K562 (cell line): ENCODE measurements around the gene LHPP. TPM values are rescaled to one million over a fixed set of nuclear protein-coding genes. Genes with fewer than 3 reads are reported as not detected.

Experiments used
- CHCHD3 ChIP-seq: fragments of 250-450 bp; sonication (Bioruptor Pico); IDR thresholded peaks from 2 replicates; pipeline ENCODE4 v2.1.2; 2022; ENCODE audit warnings: mild to moderate bottlenecking
- CHD2 ChIP-seq: IDR thresholded peaks from 2 replicates; pipeline ENCODE4 v1.6.1; 2011; ENCODE audit warnings: low read depth, low read length
- NCOR1 ChIP-seq: fragments of 450-650 bp; IDR thresholded peaks from 2 replicates; pipeline ENCODE4 v1.6.1; 2016; ENCODE audit warnings: mild to moderate bottlenecking, moderate library complexity
- POLR2AphosphoS2 ChIP-seq: IDR thresholded peaks from 2 replicates; pipeline ENCODE4 v1.6.1; 2012; ENCODE audit warnings: low read length, improper control_type of control experiment
- SNIP1 ChIP-seq: fragments of 450-650 bp; IDR thresholded peaks from 2 replicates; pipeline ENCODE4 v1.7.1; 2017; ENCODE audit warnings: low read depth, mild to moderate bottlenecking
- SOX6 ChIP-seq: fragments of 450-650 bp; IDR thresholded peaks from 2 replicates; pipeline ENCODE4 v1.6.1; 2014; ENCODE audit warnings: mild to moderate bottlenecking
- TRIM28 ChIP-seq: fragments of 450-650 bp; IDR thresholded peaks from 2 replicates; pipeline ENCODE4 v1.6.1; 2017
- ZNF212 ChIP-seq: fragments of 450-650 bp; formaldehyde crosslinking; IDR thresholded peaks from 2 replicates; pipeline ENCODE4 v1.4.0; 2020; ENCODE audit warnings: mild to moderate bottlenecking
- ZNF324 ChIP-seq: fragments of 250-450 bp; sonication (Bioruptor Pico); IDR thresholded peaks from 2 replicates; pipeline ENCODE4 v1.4.0; 2020; ENCODE audit warnings: mild to moderate bottlenecking
- polyA plus RNA-seq, 8 experiments: library from polyadenylated mRNA; depleted of rRNA in 4 of 8; stranded (reverse) in 5 of 8; unstranded in 3 of 8; fragments of >200 nt; fragmentation: Nextera tagmentation in 2 of 8; fragmentation: Illumina TruSeq in 1 of 8; extraction: Ambion mirVana in 2 of 8; extraction: Trizol in 1 of 8; gene quantifications; 2 replicates each; pipeline versions ENCODE4 v1.2.1 to v1.2.3, GENCODE V29; 2011 to 2014; ENCODE audit warnings: inconsistent platforms in 1 of 8, missing spikeins in 1 of 8
- total RNA-seq, 7 experiments: library from RNA; depleted of rRNA in 6 of 7; stranded (reverse); fragments of >200 nt in 6 of 7; fragmentation: Illumina TruSeq in 2 of 7; extraction: Trizol in 2 of 7; gene quantifications; 2 replicates each; pipeline versions ENCODE4 v1.2.1 to v1.2.3, GENCODE V29; 2011 to 2021; ENCODE audit warnings: low replicate concordance in 1 of 7
- TF ChIP-seq, protein P1 (sequence below): fragments of 200-600 bp; sonication (generic); IDR thresholded peaks from one replicate; pipeline ENCODE4 v1.6.1; 2012; ENCODE audit warnings: mild to moderate bottlenecking, low read depth, low read length, inconsistent platforms
- TF ChIP-seq, protein P2 (sequence below): fragments of 450-650 bp; conservative IDR thresholded peaks from 2 replicates; pipeline ENCODE4 v1.6.1; 2016; ENCODE audit warnings: missing genetic modification characterization, low read depth, mild to moderate bottlenecking, control low read depth, missing compliant biosample characterization
- TF ChIP-seq, protein P3 (sequence below), 2 experiments: fragments of 150-350 bp in 1 of 2; IDR thresholded peaks; 2 replicates each; pipeline ENCODE4 v1.6.1; 2012 to 2016; ENCODE audit warnings: low read depth in 2 of 2, low read length in 2 of 2, mild to moderate bottlenecking in 1 of 2, moderate library complexity in 1 of 2

The LHPP gene
- total and polyA plus RNA-seq, 9 of the 15 experiments (the other 6 are each of a cell fraction or from before 2014, with no cell fraction given): 0.34 to 7.4 (median 3.0) TPM

DNA sequence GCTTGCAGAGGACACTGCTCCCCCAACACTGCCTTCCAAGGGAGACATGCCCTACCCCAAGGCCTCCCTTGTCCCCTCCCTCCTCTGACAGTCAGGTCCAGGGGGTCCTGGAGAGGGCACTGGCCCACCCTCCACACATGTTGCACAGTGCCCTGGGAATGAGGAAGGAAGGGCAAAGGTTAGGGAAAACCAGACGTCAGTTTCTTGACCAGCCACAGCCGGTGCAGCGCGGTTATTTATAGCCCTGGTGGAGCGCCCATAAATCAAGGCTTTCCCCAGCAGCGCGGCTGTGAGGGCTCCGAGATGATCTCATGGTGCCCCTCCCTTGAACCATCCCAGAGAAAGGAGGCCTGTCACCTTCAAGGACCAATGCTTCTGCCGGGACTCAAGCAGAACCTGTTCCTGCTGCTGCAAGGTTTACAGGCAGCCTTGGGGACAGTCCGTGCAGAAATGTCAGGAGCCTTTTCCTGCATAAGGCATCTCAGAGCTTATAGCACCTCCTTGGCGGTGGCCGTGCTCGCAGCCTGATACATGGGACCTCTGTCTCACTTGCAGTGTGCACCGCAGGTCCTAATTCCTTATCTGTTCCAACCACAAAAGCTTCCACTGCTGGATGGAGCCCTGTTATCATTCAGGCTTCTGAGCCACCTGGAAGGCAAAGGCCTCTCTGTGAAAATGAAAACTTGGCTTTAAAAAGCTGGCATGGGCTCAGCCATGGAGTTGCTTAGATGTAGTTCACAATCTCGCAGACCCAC lies 127.3 kb downstream of the LHPP start (continued):
- TF ChIP-seq, protein P1, sequence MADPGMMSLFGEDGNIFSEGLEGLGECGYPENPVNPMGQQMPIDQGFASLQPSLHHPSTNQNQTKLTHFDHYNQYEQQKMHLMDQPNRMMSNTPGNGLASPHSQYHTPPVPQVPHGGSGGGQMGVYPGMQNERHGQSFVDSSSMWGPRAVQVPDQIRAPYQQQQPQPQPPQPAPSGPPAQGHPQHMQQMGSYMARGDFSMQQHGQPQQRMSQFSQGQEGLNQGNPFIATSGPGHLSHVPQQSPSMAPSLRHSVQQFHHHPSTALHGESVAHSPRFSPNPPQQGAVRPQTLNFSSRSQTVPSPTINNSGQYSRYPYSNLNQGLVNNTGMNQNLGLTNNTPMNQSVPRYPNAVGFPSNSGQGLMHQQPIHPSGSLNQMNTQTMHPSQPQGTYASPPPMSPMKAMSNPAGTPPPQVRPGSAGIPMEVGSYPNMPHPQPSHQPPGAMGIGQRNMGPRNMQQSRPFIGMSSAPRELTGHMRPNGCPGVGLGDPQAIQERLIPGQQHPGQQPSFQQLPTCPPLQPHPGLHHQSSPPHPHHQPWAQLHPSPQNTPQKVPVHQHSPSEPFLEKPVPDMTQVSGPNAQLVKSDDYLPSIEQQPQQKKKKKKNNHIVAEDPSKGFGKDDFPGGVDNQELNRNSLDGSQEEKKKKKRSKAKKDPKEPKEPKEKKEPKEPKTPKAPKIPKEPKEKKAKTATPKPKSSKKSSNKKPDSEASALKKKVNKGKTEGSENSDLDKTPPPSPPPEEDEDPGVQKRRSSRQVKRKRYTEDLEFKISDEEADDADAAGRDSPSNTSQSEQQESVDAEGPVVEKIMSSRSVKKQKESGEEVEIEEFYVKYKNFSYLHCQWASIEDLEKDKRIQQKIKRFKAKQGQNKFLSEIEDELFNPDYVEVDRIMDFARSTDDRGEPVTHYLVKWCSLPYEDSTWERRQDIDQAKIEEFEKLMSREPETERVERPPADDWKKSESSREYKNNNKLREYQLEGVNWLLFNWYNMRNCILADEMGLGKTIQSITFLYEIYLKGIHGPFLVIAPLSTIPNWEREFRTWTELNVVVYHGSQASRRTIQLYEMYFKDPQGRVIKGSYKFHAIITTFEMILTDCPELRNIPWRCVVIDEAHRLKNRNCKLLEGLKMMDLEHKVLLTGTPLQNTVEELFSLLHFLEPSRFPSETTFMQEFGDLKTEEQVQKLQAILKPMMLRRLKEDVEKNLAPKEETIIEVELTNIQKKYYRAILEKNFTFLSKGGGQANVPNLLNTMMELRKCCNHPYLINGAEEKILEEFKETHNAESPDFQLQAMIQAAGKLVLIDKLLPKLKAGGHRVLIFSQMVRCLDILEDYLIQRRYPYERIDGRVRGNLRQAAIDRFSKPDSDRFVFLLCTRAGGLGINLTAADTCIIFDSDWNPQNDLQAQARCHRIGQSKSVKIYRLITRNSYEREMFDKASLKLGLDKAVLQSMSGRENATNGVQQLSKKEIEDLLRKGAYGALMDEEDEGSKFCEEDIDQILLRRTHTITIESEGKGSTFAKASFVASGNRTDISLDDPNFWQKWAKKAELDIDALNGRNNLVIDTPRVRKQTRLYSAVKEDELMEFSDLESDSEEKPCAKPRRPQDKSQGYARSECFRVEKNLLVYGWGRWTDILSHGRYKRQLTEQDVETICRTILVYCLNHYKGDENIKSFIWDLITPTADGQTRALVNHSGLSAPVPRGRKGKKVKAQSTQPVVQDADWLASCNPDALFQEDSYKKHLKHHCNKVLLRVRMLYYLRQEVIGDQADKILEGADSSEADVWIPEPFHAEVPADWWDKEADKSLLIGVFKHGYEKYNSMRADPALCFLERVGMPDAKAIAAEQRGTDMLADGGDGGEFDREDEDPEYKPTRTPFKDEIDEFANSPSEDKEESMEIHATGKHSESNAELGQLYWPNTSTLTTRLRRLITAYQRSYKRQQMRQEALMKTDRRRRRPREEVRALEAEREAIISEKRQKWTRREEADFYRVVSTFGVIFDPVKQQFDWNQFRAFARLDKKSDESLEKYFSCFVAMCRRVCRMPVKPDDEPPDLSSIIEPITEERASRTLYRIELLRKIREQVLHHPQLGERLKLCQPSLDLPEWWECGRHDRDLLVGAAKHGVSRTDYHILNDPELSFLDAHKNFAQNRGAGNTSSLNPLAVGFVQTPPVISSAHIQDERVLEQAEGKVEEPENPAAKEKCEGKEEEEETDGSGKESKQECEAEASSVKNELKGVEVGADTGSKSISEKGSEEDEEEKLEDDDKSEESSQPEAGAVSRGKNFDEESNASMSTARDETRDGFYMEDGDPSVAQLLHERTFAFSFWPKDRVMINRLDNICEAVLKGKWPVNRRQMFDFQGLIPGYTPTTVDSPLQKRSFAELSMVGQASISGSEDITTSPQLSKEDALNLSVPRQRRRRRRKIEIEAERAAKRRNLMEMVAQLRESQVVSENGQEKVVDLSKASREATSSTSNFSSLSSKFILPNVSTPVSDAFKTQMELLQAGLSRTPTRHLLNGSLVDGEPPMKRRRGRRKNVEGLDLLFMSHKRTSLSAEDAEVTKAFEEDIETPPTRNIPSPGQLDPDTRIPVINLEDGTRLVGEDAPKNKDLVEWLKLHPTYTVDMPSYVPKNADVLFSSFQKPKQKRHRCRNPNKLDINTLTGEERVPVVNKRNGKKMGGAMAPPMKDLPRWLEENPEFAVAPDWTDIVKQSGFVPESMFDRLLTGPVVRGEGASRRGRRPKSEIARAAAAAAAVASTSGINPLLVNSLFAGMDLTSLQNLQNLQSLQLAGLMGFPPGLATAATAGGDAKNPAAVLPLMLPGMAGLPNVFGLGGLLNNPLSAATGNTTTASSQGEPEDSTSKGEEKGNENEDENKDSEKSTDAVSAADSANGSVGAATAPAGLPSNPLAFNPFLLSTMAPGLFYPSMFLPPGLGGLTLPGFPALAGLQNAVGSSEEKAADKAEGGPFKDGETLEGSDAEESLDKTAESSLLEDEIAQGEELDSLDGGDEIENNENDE: no peak
- TF ChIP-seq ZNF212 (CRISPR knock-in tag) (no peak), CHCHD3 (CRISPR knock-in tag) (no peak), SOX6 (peak; percentile 78), TRIM28 (no peak), CHD2 (no peak), POLR2AphosphoS2 (no peak), NCOR1 (peak; percentile 86), SNIP1 (no peak), ZNF324 (CRISPR knock-in tag) (no peak)
- TF ChIP-seq, protein P2, sequence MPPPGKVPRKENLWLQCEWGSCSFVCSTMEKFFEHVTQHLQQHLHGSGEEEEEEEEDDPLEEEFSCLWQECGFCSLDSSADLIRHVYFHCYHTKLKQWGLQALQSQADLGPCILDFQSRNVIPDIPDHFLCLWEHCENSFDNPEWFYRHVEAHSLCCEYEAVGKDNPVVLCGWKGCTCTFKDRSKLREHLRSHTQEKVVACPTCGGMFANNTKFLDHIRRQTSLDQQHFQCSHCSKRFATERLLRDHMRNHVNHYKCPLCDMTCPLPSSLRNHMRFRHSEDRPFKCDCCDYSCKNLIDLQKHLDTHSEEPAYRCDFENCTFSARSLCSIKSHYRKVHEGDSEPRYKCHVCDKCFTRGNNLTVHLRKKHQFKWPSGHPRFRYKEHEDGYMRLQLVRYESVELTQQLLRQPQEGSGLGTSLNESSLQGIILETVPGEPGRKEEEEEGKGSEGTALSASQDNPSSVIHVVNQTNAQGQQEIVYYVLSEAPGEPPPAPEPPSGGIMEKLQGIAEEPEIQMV: no peak
- TF ChIP-seq, protein P3, sequence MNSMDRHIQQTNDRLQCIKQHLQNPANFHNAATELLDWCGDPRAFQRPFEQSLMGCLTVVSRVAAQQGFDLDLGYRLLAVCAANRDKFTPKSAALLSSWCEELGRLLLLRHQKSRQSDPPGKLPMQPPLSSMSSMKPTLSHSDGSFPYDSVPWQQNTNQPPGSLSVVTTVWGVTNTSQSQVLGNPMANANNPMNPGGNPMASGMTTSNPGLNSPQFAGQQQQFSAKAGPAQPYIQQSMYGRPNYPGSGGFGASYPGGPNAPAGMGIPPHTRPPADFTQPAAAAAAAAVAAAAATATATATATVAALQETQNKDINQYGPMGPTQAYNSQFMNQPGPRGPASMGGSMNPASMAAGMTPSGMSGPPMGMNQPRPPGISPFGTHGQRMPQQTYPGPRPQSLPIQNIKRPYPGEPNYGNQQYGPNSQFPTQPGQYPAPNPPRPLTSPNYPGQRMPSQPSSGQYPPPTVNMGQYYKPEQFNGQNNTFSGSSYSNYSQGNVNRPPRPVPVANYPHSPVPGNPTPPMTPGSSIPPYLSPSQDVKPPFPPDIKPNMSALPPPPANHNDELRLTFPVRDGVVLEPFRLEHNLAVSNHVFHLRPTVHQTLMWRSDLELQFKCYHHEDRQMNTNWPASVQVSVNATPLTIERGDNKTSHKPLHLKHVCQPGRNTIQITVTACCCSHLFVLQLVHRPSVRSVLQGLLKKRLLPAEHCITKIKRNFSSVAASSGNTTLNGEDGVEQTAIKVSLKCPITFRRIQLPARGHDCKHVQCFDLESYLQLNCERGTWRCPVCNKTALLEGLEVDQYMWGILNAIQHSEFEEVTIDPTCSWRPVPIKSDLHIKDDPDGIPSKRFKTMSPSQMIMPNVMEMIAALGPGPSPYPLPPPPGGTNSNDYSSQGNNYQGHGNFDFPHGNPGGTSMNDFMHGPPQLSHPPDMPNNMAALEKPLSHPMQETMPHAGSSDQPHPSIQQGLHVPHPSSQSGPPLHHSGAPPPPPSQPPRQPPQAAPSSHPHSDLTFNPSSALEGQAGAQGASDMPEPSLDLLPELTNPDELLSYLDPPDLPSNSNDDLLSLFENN (IDR thresholded peaks at IDR 0.05; ENCODE audit: low read depth in 2 of 2, low read length in 2 of 2): no peak; a peak in 1 of 4 replicates
